Mucosa of stomach (tissue), 1 donor: Measurements from ENCODE around the gene PDSS1.

Source experiments
- H3K27me3 ChIP-seq: one replicate; pipeline ENCODE4 v1.7.0; 2013; ENCODE audit warnings: mild to moderate bottlenecking, low read length; ENCODE audit not compliant: control insufficient read depth, insufficient read depth
- H3K36me3 ChIP-seq: one replicate; pipeline ENCODE4 v1.7.0; 2013; ENCODE audit warnings: low read length; ENCODE audit not compliant: control insufficient read depth, insufficient read depth
- H3K4me1 ChIP-seq: one replicate; pipeline ENCODE4 v1.7.0; 2013; ENCODE audit warnings: mild to moderate bottlenecking, low read length; ENCODE audit not compliant: control insufficient read depth, insufficient read depth
- H3K4me3 ChIP-seq: one replicate; pipeline ENCODE4 v1.7.0; 2013; ENCODE audit warnings: low read length
- H3K9ac ChIP-seq: one replicate; pipeline ENCODE4 v1.7.0; 2013; ENCODE audit warnings: mild to moderate bottlenecking, low read length, moderate library complexity
- H3K9me3 ChIP-seq: one replicate; pipeline ENCODE4 v1.7.0; 2013; ENCODE audit warnings: mild to moderate bottlenecking, low read length, moderate library complexity; ENCODE audit not compliant: control insufficient read depth
- donor health status: Pancreatic carcinoma.

The PDSS1 gene

DNA sequence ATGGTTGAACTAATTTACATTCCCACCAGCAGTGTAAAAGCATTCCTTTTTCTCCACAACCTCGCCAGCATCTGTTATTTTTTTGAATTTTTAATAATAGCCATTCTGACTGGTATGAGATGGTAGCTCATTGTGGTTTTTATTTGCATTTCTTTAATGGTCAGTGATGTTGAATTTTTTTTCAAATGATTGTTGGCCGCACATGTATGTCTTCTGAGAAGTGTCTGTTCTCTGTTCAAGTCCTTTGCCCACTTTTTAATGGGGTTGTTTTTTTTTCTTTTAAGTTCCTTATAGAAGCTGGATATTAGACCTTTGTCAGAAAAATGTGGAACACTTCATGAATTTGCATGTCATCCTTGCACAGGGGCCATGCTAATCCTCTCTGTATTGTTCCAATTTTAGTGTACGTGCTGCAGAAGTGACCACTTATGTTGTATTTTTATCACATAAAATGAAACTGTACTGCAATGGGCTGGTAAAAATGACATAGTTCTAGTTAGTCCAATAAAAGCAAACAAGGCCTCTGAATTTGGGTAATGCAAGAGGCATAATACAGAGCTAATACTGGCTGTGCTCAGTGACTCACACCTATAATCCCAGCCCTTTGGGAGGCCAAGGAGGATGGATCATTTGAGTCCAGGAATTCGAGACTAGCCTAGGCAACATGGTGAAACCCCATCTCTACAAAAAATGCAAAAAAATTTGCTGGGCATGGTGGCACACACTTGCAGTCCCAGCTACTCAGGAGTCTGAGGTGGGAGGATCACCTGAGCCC lies 92.9 kb downstream of the PDSS1 start:
- H3K27me3 ChIP-seq, result no peaks in the 10 kb centered on the region
- H3K9me3 ChIP-seq, result no peaks in the 10 kb centered on the region
- H3K9ac ChIP-seq, result no peak overlapping the region
- H3K4me1 ChIP-seq, result no peaks in the 10 kb centered on the region
- no peaks in the 10 kb centered on the region for H3K36me3 ChIP-seq
- H3K4me3 ChIP-seq, result no peak overlapping the region

DNA sequence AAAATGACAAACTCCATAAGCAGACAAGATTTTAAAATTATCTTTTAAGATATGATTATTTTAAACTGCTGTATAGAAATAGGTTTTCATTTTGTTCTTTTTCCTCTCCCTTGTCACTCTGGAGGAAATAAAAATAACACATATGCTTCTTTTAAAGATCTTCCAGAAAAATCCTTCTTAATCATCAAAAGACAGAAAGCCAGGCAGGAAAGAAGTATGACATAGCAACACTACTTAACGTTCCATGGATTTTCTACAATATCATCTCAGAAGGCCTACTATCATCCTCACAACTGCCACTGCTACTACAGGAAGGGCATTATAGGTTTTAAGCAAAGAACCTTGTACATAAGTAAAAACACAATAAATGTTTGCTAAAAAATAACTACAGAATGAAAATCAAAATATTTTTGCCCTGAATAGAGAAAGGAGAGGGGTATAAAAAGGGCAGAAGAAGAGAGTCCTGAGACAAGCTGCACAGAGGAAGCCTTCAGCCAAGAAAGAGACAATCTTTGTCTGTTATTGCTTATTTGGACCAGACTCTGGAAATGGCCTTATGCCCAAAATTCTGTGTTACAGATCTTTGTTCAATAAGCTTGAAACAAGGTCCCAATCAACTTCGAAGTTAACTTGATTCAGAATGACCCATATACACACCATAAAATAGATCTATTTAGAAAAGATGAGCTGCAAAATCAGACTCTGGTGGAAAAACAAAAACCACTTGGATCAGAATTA lies 95.4 kb downstream of the PDSS1 start:
- H3K4me3 ChIP-seq, result no peak overlapping the region
- H3K9ac ChIP-seq, result no peak overlapping the region

More for the DNA sequence above, 95.4 kb downstream of the PDSS1 start:
- Histone ChIP-seq H3K36me3 (no peaks in the 10 kb centered on the region), H3K9me3 (no peaks in the 10 kb centered on the region), H3K27me3 (no peaks in the 10 kb centered on the region), H3K4me1 (no peaks in the 10 kb centered on the region)
